H1 (cell line): Measurements from ENCODE around the gene PREX1. TPM values are rescaled to one million over a fixed set of nuclear protein-coding genes. Genes with fewer than 3 reads are reported as not detected.

Source experiments
- CTCF ChIA-PET: fragments of 300-600 bp; sonication (Branson Sonifier 250); formaldehyde crosslinking; loops from one replicate; lab custom pipeline; 2021; ENCODE audit not compliant: partially characterized antibody; lab: Charles Lee
- POLR2A ChIA-PET: fragments of 300-600 bp; sonication (Branson Sonifier 250); formaldehyde crosslinking; loops from one replicate; lab custom pipeline; 2021; ENCODE audit warnings: inconsistent platforms; ENCODE audit not compliant: partially characterized antibody; lab: Charles Lee
- DNase-seq, 2 experiments: peaks; one replicate each; pipeline versions ENCODE4 v3.0.0 to v3.0.0-alpha.2; 2010 to 2022; ENCODE audit warnings: low spot score in 2 of 2, low read depth in 1 of 2, mixed read lengths in 1 of 2
- FAIRE-seq: peaks from 2 replicates; lab custom pipeline; 2011; peaks lifted over from hg19 to GRCh38; lab: Jason Lieb, UNC
- H2AFZ ChIP-seq: 2 replicates; pipeline ENCODE4 v1.8.1; 2012; ENCODE audit warnings: low read length, inconsistent platforms
- H2AK5ac ChIP-seq: 2 replicates; pipeline ENCODE4 v1.6.1; 2013; ENCODE audit warnings: low read depth, low read length
- H2BK120ac ChIP-seq: replicated peaks from 2 replicates; pipeline ENCODE3; 2013; ENCODE audit warnings: low read depth, low read length, inconsistent platforms
- H2BK12ac ChIP-seq: 2 replicates; pipeline ENCODE4 v1.6.1; 2013; ENCODE audit warnings: low read depth, low read length
- H2BK15ac ChIP-seq: 2 replicates; pipeline ENCODE4 v1.6.1; 2013; ENCODE audit warnings: low read length
- H2BK20ac ChIP-seq: 2 replicates; pipeline ENCODE4 v1.6.1; 2013; ENCODE audit warnings: low read length
- H2BK5ac ChIP-seq: 2 replicates; pipeline ENCODE4 v1.6.1; 2013; ENCODE audit warnings: low read depth, low read length
- H3K14ac ChIP-seq: 2 replicates; pipeline ENCODE4 v1.6.1; 2013; ENCODE audit warnings: inconsistent platforms; ENCODE audit not compliant: insufficient read length
- H3K18ac ChIP-seq: 2 replicates; pipeline ENCODE4 v1.6.1; 2013; ENCODE audit warnings: low read length; ENCODE audit errors: extremely low read depth
- H3K23ac ChIP-seq: 2 replicates; pipeline ENCODE4 v1.6.1; 2013; ENCODE audit warnings: inconsistent platforms; ENCODE audit not compliant: insufficient read length
- H3K23me2 ChIP-seq: 2 replicates; pipeline ENCODE4 v1.6.1; 2013; ENCODE audit warnings: low read depth, low read length
- H3K27ac ChIP-seq: 2 replicates; pipeline ENCODE4 v1.6.1; 2011; ENCODE audit warnings: low read depth, low read length, inconsistent platforms
- H3K27me3 ChIP-seq, 4 experiments: replicated peaks in 1 of 4; 1 replicate in 1 of 4; 2 replicates in 3 of 4; pipeline versions ENCODE4 v1.6.1 to v1.8.1; 2011 to 2013; ENCODE audit warnings: low read length in 3 of 4, mild to moderate bottlenecking in 3 of 4, inconsistent platforms in 2 of 4, mixed read lengths in 2 of 4, moderate library complexity in 1 of 4; ENCODE audit not compliant: control insufficient read depth in 3 of 4, insufficient read depth in 3 of 4; ENCODE audit errors: extremely low read depth in 1 of 4
- H3K36me3 ChIP-seq, 4 experiments: 2 replicates each; pipeline versions ENCODE4 v1.6.1 to v1.8.1; 2011 to 2013; ENCODE audit warnings: mild to moderate bottlenecking in 4 of 4, low read length in 3 of 4, moderate library complexity in 2 of 4, control low read depth in 1 of 4, inconsistent platforms in 1 of 4; ENCODE audit not compliant: insufficient read depth in 4 of 4, control insufficient read depth in 2 of 4
- H3K4ac ChIP-seq: replicated peaks from 2 replicates; pipeline ENCODE3; 2013; ENCODE audit warnings: low read length, low read depth, mixed read lengths, inconsistent platforms; ENCODE audit not compliant: insufficient read length
- H3K4me1 ChIP-seq, 4 experiments: replicated peaks in 1 of 4; 1 replicate in 1 of 4; 2 replicates in 3 of 4; pipeline versions ENCODE4 v1.6.1 to v1.8.1; 2011 to 2013; ENCODE audit warnings: low read length in 3 of 4, inconsistent platforms in 2 of 4, mixed read lengths in 1 of 4; ENCODE audit not compliant: insufficient read depth in 4 of 4, control insufficient read depth in 3 of 4
- H3K4me2 ChIP-seq, 2 experiments: 2 replicates each; pipeline versions ENCODE4 v1.6.1 to v1.8.1; 2011 to 2013; ENCODE audit warnings: low read depth in 2 of 2, low read length in 2 of 2, control low read depth in 1 of 2, inconsistent platforms in 1 of 2, mild to moderate bottlenecking in 1 of 2; ENCODE audit not compliant: insufficient read depth in 1 of 2
- H3K4me3 ChIP-seq, 4 experiments: fragments of 200-600, 300-600 bp in 1 of 4; sonication (generic), shearing (Covaris generic), sonication (Bioruptor Twin) in 1 of 4; 2 replicates each; pipeline versions ENCODE4 v1.5.1 to v1.8.1; 2011 to 2016; ENCODE audit warnings: low read length in 4 of 4, low read depth in 3 of 4, control low read depth in 2 of 4, inconsistent platforms in 2 of 4, mild to moderate bottlenecking in 2 of 4, mixed read lengths in 1 of 4, moderate library complexity in 1 of 4; ENCODE audit not compliant: insufficient read depth in 2 of 4; ENCODE audit errors: extremely low read depth in 1 of 4
- H3K56ac ChIP-seq: replicated peaks from 2 replicates; pipeline ENCODE3; 2013; ENCODE audit warnings: low read depth, mild to moderate bottlenecking, mixed read lengths, low read length, inconsistent platforms; ENCODE audit not compliant: insufficient read length
- H3K79me1 ChIP-seq: 2 replicates; pipeline ENCODE4 v1.6.1; 2013; ENCODE audit warnings: low read depth, low read length, control low read depth
- H3K79me2 ChIP-seq, 2 experiments: 2 replicates each; pipeline versions ENCODE4 v1.6.1 to v1.8.1; 2012 to 2013; ENCODE audit warnings: low read length in 2 of 2, mild to moderate bottlenecking in 2 of 2, inconsistent platforms in 1 of 2; ENCODE audit not compliant: insufficient read depth in 2 of 2, control insufficient read depth in 1 of 2
- H3K9ac ChIP-seq, 4 experiments: replicated peaks in 1 of 4; 1 replicate in 1 of 4; 2 replicates in 3 of 4; pipeline versions ENCODE4 v1.6.1 to v1.8.1; 2011 to 2013; ENCODE audit warnings: low read depth in 3 of 4, low read length in 3 of 4, control low read depth in 2 of 4, mild to moderate bottlenecking in 2 of 4, moderate library complexity in 2 of 4, inconsistent platforms in 1 of 4; ENCODE audit errors: extremely low read depth in 1 of 4
- H3K9me3 ChIP-seq, 2 experiments: 2 replicates each; pipeline versions ENCODE4 v1.6.1 to v1.8.1; 2012 to 2013; ENCODE audit warnings: mild to moderate bottlenecking in 2 of 2, moderate library complexity in 2 of 2, control low read depth in 1 of 2, inconsistent platforms in 1 of 2, low read depth in 1 of 2, low read length in 1 of 2, mixed read lengths in 1 of 2; ENCODE audit not compliant: insufficient read depth in 2 of 2
- H4K20me1 ChIP-seq, 2 experiments: replicated peaks in 1 of 2; 2 replicates each; pipeline versions ENCODE3 to v1.8.1; 2011 to 2013; ENCODE audit warnings: inconsistent platforms in 2 of 2, low read length in 2 of 2, mild to moderate bottlenecking in 1 of 2; ENCODE audit not compliant: insufficient read depth in 2 of 2, control insufficient read depth in 1 of 2
- H4K5ac ChIP-seq: 2 replicates; pipeline ENCODE4 v1.6.1; 2013; ENCODE audit warnings: low read length, low read depth, mixed read lengths, inconsistent platforms; ENCODE audit not compliant: insufficient read length
- H4K8ac ChIP-seq: 2 replicates; pipeline ENCODE4 v1.8.0; 2013; ENCODE audit warnings: mild to moderate bottlenecking, moderate library complexity, low read length, inconsistent platforms; ENCODE audit not compliant: insufficient read depth; ENCODE audit errors: extremely low read depth
- H4K91ac ChIP-seq: replicated peaks from 2 replicates; pipeline ENCODE3; 2013; ENCODE audit warnings: low read length, mixed read lengths, inconsistent platforms; ENCODE audit not compliant: insufficient read length
- BACH1 ChIP-seq: IDR thresholded peaks from 2 replicates; pipeline ENCODE4 v1.6.1; 2012; ENCODE audit warnings: low read length, improper control_type of control experiment
- CTBP2 ChIP-seq: IDR thresholded peaks from 2 replicates; pipeline ENCODE4 v1.7.0; 2011; ENCODE audit warnings: borderline replicate concordance, mild to moderate bottlenecking, moderate library complexity, mixed read lengths, low read length; ENCODE audit not compliant: insufficient read depth, insufficient read length
- KDM5A ChIP-seq: fragments of 200-600 bp; IDR thresholded peaks from 2 replicates; pipeline ENCODE4 v1.7.1; 2012; ENCODE audit warnings: mild to moderate bottlenecking, low read length, inconsistent platforms, mixed read lengths
- TCF12 ChIP-seq: IDR thresholded peaks from 2 replicates; pipeline ENCODE4 v1.6.1; 2011; ENCODE audit warnings: low read depth, mild to moderate bottlenecking, low read length
- WGBS, 2 experiments: shearing (Covaris generic) in 1 of 2; methylation state at CpG; one replicate each; pipeline versions ENCODE4 v1.1.6 to v1.1.7; 2013 to 2015; ENCODE audit warnings: low lambda C conversion rate in 2 of 2, mixed read lengths in 2 of 2, inconsistent platforms in 1 of 2, low coverage in 1 of 2, missing lambda C conversion rate in 1 of 2; ENCODE audit not compliant: insufficient replicate concordance in 2 of 2, insufficient coverage in 1 of 2, insufficient read length in 1 of 2; ENCODE audit errors: extremely low coverage in 1 of 2, missing lambda C conversion rate in 1 of 2; 5-methylcytosine and 5-hydroxymethylcytosine counted together
- polyA plus RNA-seq, 7 experiments: library from polyadenylated mRNA; depleted of rRNA in 3 of 7; stranded (reverse) in 5 of 7; unstranded in 2 of 7; fragments of >200 nt in 5 of 7; fragments of 200-250 nt in 2 of 7; gene quantifications; 1 replicate in 5 of 7; 2 replicates in 1 of 7; 4 replicates in 1 of 7; pipeline versions ENCODE4 v1.2.1 to v1.2.3, GENCODE V29; 2011 to 2013; ENCODE audit warnings: missing spikeins in 2 of 7, mixed read lengths in 2 of 7
- total RNA-seq: library from RNA; stranded (reverse); fragmentation: NEBNext Ultra II Directional; extraction: Animal tissue kit (Norgen Biotek cat#: 25700); gene quantifications from 2 replicates; pipeline ENCODE4 v1.2.1, GENCODE V29; 2021

Gene PREX1
- total and polyA plus RNA-seq, 2 of the 8 experiments (the other 6 are each of a cell fraction or from before 2014, with no cell fraction given): 10.7 to 12.8 TPM

- H4K5ac ChIP-seq: no peak overlapping the region
- CTCF ChIA-PET: interaction anchor here (1.0 to 1.7 kb wide), 2 partner anchors 36 to 39 kb away, joined by 3 to 4 read pairs; no protein-coding TSS in a partner anchor
- H3K9ac ChIP-seq: no peak overlapping the region
- no peak for DNase-seq
- no peaks in the 10 kb centered on the region for H3K23me2 ChIP-seq
- no peak overlapping the region for H3K4me3 ChIP-seq
- no peak overlapping the region for H3K27ac ChIP-seq
- H2BK5ac ChIP-seq: no peak overlapping the region
- no peak overlapping the region for H4K91ac ChIP-seq
- no peak overlapping the region for H3K14ac ChIP-seq
- no peak overlapping the region for H4K8ac ChIP-seq
- H3K18ac ChIP-seq: no peak overlapping the region
- H2BK20ac ChIP-seq: no peak overlapping the region
- H3K36me3 ChIP-seq: no peaks in the 10 kb centered on the region
- H3K79me2 ChIP-seq: no peaks in the 10 kb centered on the region
- 80% methylated on average over 3 of the region's 3 CpGs; no CpG with 5 or more reads in 1 of the 2 experiments for WGBS, 2 experiments
- no peak overlapping the region for H3K23ac ChIP-seq
- H2BK120ac ChIP-seq: no peak overlapping the region
- H2AK5ac ChIP-seq: no peak overlapping the region
- no peaks in the 10 kb centered on the region for H3K27me3 ChIP-seq
- POLR2A ChIA-PET: interaction anchor here (1.2 to 1.6 kb wide), 4 partner anchors 10 to 89 kb away, joined by 3 to 7 read pairs (median 4); partner anchors contain the start of gene PREX1
- no peaks in the 10 kb centered on the region for H4K20me1 ChIP-seq
- TF ChIP-seq CTBP2 (no peak), TCF12 (no peak), BACH1 (no peak), KDM5A (no peak)
- peaks cover 0 to 3% (median 0%) of the 10 kb centered on the region in 4 experiments; a peak in 3 of 7 replicates for H3K4me1 ChIP-seq
- no peaks in the 10 kb centered on the region for H3K79me1 ChIP-seq
- H3K9me3 ChIP-seq: no peaks in the 10 kb centered on the region
- no peak overlapping the region for H3K4ac ChIP-seq
- H2BK12ac ChIP-seq: no peak overlapping the region
- no peak overlapping the region for H3K4me2 ChIP-seq
- no peak overlapping the region for H2BK15ac ChIP-seq
- H3K56ac ChIP-seq: no peak overlapping the region
- no peak for FAIRE-seq
- H2AFZ ChIP-seq: no peak overlapping the region
Observed at GRCh38 chr20:48738094-48738398, 89.8 kb downstream of the PREX1 start.
